Measurements from ENCODE around the gene AGPAT4.

GRCh38 chr6:161110028-161110779, 163.7 kb downstream of the AGPAT4 start:
- TF ChIP-seq CTCF (IDR thresholded peaks at IDR 0.05) (no peak), EZH2 (IDR thresholded peaks at IDR 0.05; ENCODE audit: borderline replicate concordance, insufficient read depth, low read depth, low read length, poor library complexity, severe bottlenecking) (no peak)

Data from B cell (primary cell).